HEK293T (cell line): ENCODE results near the gene LGALS12.
"Not testable (repeated sequence)": the region's sequence is repeated elsewhere in the genome, so short reads cannot be mapped to it uniquely, and the experiment has no call there.

Experiments used
- ARNT ChIP-seq: fragments of 450-650 bp; IDR thresholded peaks from 2 replicates; pipeline ENCODE4 v1.6.1; 2017; ENCODE audit warnings: mild to moderate bottlenecking
- BHLHE40 ChIP-seq: fragments of 450-650 bp; IDR thresholded peaks from 2 replicates; pipeline ENCODE4 v1.6.1; 2016; ENCODE audit warnings: mild to moderate bottlenecking, moderate library complexity, borderline replicate concordance
- ELF4 ChIP-seq: fragments of 450-650 bp; IDR thresholded peaks from 2 replicates; pipeline ENCODE4 v1.6.1; 2017; ENCODE audit warnings: antibody characterized with exemption
- FOXA1 ChIP-seq: fragments of 450-650 bp; IDR thresholded peaks from 2 replicates; pipeline ENCODE4 v1.6.1; 2016; ENCODE audit warnings: mild to moderate bottlenecking
- FOXK2 ChIP-seq: fragments of 450-650 bp; IDR thresholded peaks from 2 replicates; pipeline ENCODE4 v1.6.1; 2016; ENCODE audit warnings: mild to moderate bottlenecking
- FOXM1 ChIP-seq: fragments of 450-650 bp; IDR thresholded peaks from 2 replicates; pipeline ENCODE4 v1.6.1; 2017; ENCODE audit warnings: mild to moderate bottlenecking, borderline replicate concordance
- L3MBTL2 ChIP-seq: fragments of 450-650 bp; conservative IDR thresholded peaks from 2 replicates; pipeline ENCODE4 v1.6.1; 2016; ENCODE audit warnings: mild to moderate bottlenecking
- NFRKB ChIP-seq: fragments of 450-650 bp; IDR thresholded peaks from 2 replicates; pipeline ENCODE4 v1.6.1; 2016; ENCODE audit warnings: mild to moderate bottlenecking, moderate library complexity
- SP1 ChIP-seq: fragments of 450-650 bp; IDR thresholded peaks from 2 replicates; pipeline ENCODE4 v1.6.1; 2017
- TARDBP ChIP-seq: fragments of 450-650 bp; IDR thresholded peaks from 2 replicates; pipeline ENCODE4 v1.6.1; 2016
- ZNF384 ChIP-seq: fragments of 450-650 bp; IDR thresholded peaks from 2 replicates; pipeline ENCODE4 v1.6.1; 2016

GRCh38 chr11:63528156-63528555, 22.3 kb downstream of the LGALS12 start:
- TF ChIP-seq SP1, FOXA1, ZNF384, TARDBP, ELF4, FOXM1, ARNT, BHLHE40, FOXK2, L3MBTL2, NFRKB: not testable (repeated sequence)
